Brain pericyte (primary cell): ENCODE measurements around the gene CEBPE.

Experiments used
- DNase-seq: peaks from one replicate; pipeline ENCODE4 v3.0.0-alpha.2; 2012; ENCODE audit warnings: low read depth, low spot score

The CEBPE gene

GRCh38 chr14:23102801-23103200, 16.3 kb downstream of the CEBPE start:
- DNase-seq = no peak

GRCh38 chr14:23101986-23102625, 16.9 kb downstream of the CEBPE start:
- DNase-seq = no peak

GRCh38 chr14:23101213-23101970, 17.7 kb downstream of the CEBPE start:
- no peak for DNase-seq

GRCh38 chr14:23099212-23099861, 19.7 kb downstream of the CEBPE start:
- DNase-seq = no peak

- no peak for DNase-seq
These were observed 21.3 kb downstream of the CEBPE start for GRCh38 chr14:23097786-23098185.

- DNase-seq = peak; percentile 100
These were observed 23.6 kb downstream of the CEBPE start, which contains the start of gene C14orf119 for GRCh38 chr14:23095196-23096108. Gene C14orf119 (plus strand): TSS chr14:23095505. CDS start chr14:23097659, 2,154 bp downstream.

GRCh38 chr14:23094666-23095195, 24.3 kb downstream of the CEBPE start, which contains the start of gene ACIN1:
Gene ACIN1 (minus strand): TSS chr14:23095136. CDS start chr14:23095112, 24 bp downstream.
- peak; percentile 72 for DNase-seq

GRCh38 chr14:23093991-23094665, 24.9 kb downstream of the CEBPE start:
- DNase-seq = no peak

- DNase-seq = no peak
These were observed 25.5 kb downstream of the CEBPE start for GRCh38 chr14:23093526-23093925.

GRCh38 chr14:23093104-23093503, 26.0 kb downstream of the CEBPE start:
- DNase-seq = no peak

GRCh38 chr14:23091294-23092225, 27.5 kb downstream of the CEBPE start:
- no peak for DNase-seq

GRCh38 chr14:23090254-23090636, 28.8 kb downstream of the CEBPE start:
- DNase-seq = no peak

GRCh38 chr14:23089498-23090253, 29.4 kb downstream of the CEBPE start:
- no peak for DNase-seq

GRCh38 chr14:23086565-23086964, 32.5 kb downstream of the CEBPE start:
- DNase-seq = no peak

GRCh38 chr14:23085458-23085857, 33.6 kb downstream of the CEBPE start:
- no peak for DNase-seq

- no peak for DNase-seq
These were observed 38.6 kb downstream of the CEBPE start for GRCh38 chr14:23080474-23080873.

GRCh38 chr14:23079716-23080115, 39.3 kb downstream of the CEBPE start:
- no peak for DNase-seq

GRCh38 chr14:23078692-23079116, 40.4 kb downstream of the CEBPE start:
- peak; percentile 74 for DNase-seq

GRCh38 chr14:23077962-23078361, 41.1 kb downstream of the CEBPE start:
- no peak for DNase-seq
